PC-3 (cell line): ENCODE results near the gene EDN3.

Source experiments
- CTCF ChIP-seq: fragments of 300-600 bp; sonication (generic); conservative IDR thresholded peaks from 2 replicates; pipeline ENCODE4 v1.5.1; 2017; ENCODE audit warnings: antibody characterized with exemption, low read depth, mild to moderate bottlenecking, low read length
- EZH2 ChIP-seq: fragments of 300-600 bp; sonication (generic); IDR thresholded peaks from one replicate; pipeline ENCODE4 v1.6.1; 2017; ENCODE audit warnings: antibody characterized with exemption, mild to moderate bottlenecking, low read length; ENCODE audit not compliant: unreplicated experiment

GRCh38 chr20:59334651-59335300 lies 34.4 kb downstream of the EDN3 start:
- TF ChIP-seq CTCF (no peak), EZH2 (no peak)
